Measurements from ENCODE around the gene FAHD2A.

FAHD2A gene

GRCh38 chr2:95366514-95366913, 36.0 kb upstream of the FAHD2A start:
- TF ChIP-seq CTCF (IDR thresholded peaks at IDR 0.05; ENCODE audit: low read length, missing control alignments) = no peak
- no peak overlapping the region for H3K4me3 ChIP-seq (replicated peaks; ENCODE audit: low read depth, low read length)
- no peak for DNase-seq (ENCODE audit: low read depth)

- TF ChIP-seq CTCF (IDR thresholded peaks at IDR 0.05; ENCODE audit: low read length, missing control alignments) = no peak
- H3K4me3 ChIP-seq (replicated peaks; ENCODE audit: low read depth, low read length) = no peak overlapping the region
- DNase-seq (ENCODE audit: low read depth) = no peak
Observed at GRCh38 chr2:95372216-95372829, 30.2 kb upstream of the FAHD2A start.

DNA sequence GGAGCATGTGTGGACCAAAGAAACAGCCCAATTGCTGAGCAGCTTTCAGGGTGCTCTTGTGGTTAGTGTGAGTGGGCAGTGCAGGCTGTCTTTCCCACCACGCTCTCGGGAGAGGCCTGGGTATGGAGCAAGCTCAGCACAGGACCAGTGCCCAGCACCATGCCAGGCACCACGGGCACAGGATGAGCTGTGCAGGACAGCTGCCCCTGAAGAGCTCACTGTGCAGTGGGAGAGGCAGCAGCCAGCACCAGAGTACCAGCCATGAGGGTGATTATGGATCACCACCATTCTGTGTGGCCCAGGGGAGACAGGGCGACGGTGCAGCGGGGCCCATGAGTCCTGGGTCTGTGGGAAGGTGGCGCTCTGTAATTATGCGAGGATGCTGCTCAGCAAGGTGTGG, 29.7 kb upstream of the FAHD2A start:
- no peak for TF ChIP-seq CTCF (IDR thresholded peaks at IDR 0.05; ENCODE audit: low read length, missing control alignments)
- no peak for DNase-seq (ENCODE audit: low read depth)
- no peak overlapping the region for H3K4me3 ChIP-seq (replicated peaks; ENCODE audit: low read depth, low read length)

DNA sequence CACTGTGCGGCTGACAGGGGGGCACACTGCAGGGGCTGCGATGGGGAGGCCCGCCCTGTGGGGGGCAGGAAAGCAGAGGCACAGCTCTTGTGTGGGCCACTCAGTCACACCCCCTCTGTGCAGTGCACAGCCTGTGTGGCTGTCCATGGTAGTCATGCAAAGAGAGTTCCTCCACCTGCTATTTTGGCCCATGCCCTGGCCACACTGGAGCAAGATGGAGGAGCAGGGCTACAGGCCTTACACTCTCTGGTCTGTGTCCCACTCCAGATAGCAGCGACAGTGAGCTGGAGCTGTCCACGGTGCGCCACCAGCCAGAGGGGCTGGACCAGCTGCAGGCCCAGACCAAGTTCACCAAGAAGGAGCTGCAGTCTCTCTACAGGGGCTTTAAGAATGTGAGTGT, 28.5 kb upstream of the FAHD2A start:
- H3K4me3 ChIP-seq (replicated peaks; ENCODE audit: low read depth, low read length) = no peak overlapping the region
- no peak for TF ChIP-seq CTCF (IDR thresholded peaks at IDR 0.05; ENCODE audit: low read length, missing control alignments)
- no peak for DNase-seq (ENCODE audit: low read depth)

- no peak for DNase-seq (ENCODE audit: low read depth)
- no peak for TF ChIP-seq CTCF (IDR thresholded peaks at IDR 0.05; ENCODE audit: low read length, missing control alignments)
Observed at GRCh38 chr2:95374451-95374920, 28.0 kb upstream of the FAHD2A start.

GRCh38 chr2:95374921-95375471, 27.5 kb upstream of the FAHD2A start:
- DNase-seq (ENCODE audit: low read depth) = no peak
- no peak for TF ChIP-seq CTCF (IDR thresholded peaks at IDR 0.05; ENCODE audit: low read length, missing control alignments)
- H3K4me3 ChIP-seq (replicated peaks; ENCODE audit: low read depth, low read length) = no peak overlapping the region

More at GRCh38 chr2:95374451-95374920, 28.0 kb upstream of the FAHD2A start:
- no peak overlapping the region for H3K4me3 ChIP-seq (replicated peaks; ENCODE audit: low read depth, low read length)

All from fibroblast of pulmonary artery (primary cell).